ENCODE data around the gene MMEL1.
A peak's percentile ranks its signal among the peaks of the same experiment; 100 is the strongest.
"Not testable (repeated sequence)": the region's sequence is repeated elsewhere in the genome, so short reads cannot be mapped to it uniquely, and the experiment has no call there.

Gene MMEL1

DNA sequence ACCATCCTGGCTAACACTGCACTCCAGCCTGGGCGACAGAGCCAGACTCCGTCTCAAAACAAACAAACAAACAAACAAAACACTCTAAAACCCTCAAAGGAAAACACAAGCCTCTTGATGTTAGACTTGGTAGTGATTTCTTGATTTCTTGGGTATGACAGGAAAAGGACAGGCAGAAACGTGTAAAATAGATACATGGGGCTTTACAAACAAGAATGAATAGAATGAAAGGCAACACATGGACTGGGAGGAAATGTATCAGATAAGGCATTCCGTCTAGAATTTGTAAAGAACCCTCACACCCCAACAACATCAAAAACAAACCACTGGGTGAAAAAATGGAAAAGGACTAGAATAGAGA, 54.1 kb downstream of the MMEL1 start:
- DNase-seq (ENCODE audit: low read depth in 1 of 2, low spot score in 1 of 2), result no peak

DNA sequence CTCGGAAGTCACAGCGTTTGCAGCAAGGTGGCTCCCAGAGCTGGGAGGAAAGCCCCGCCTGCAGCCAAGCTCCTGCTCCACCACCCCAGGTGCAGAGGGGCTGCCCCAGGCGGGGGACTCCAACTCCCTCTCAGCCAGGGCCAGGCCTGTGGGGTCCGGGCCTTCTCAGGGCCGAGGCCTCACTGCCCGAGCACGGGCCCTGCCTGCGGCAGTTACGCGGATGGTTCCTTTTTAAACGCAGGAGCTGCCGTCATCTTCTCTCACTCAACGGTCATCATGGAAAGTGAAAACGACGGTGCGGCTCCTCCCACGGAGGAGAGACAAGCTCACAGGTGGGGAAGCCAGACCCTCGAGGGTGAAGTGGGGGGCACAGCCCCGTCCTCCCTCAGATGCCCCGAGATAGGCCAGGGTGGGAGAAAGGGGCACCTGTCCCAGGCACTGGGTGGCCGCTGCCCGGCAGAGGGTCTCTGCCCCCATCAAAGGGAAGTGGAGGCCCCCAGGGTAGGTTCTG, 55.2 kb downstream of the MMEL1 start:
- DNase-seq (ENCODE audit: low read depth in 1 of 2, low spot score in 1 of 2), result peak in 1 of 2 donors; percentile 32

DNA sequence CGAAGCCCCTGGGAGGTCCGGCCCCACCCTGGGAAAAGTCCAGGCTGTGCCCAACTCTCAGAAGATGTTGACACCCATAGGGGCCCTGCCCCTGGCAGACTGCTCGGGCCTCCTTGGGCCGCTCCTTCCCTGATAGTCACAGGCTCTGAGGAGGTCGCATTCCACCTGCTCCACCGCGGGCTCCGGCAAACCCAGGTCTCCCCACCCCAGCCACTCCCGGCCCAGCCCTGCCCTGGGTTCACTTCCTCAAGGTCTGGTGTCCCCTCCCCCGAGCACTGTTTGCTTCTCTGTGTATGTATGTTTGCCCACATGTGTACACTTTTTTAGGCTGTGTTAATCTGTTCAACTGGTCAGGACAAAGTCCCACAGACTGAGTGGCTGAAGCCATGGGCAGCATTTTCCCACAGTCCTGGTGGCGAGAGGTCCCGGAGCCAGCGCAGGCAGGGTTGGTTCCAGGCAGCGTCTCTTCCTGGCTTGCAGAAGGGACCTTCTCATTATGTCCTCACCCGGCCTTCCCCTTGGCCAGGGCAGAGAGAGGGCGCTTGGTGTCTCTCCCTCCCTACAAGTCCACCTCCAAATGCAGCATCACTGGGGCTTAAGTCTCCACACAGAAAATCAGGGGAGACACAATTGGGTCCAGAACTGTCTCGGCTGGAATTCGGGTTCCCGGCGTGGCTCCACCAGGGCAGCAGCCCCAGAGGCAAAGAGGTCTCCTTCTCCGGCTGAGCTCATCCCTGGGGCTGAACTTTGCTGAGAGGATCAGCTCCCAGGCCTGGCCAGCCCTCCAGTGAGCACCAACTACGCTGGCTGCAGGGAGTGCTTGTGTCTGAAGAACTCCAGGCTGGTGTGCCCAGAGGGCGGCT, 56.8 kb downstream of the MMEL1 start:
- DNase-seq (ENCODE audit: low read depth in 1 of 2, low spot score in 1 of 2), result no peak

DNA sequence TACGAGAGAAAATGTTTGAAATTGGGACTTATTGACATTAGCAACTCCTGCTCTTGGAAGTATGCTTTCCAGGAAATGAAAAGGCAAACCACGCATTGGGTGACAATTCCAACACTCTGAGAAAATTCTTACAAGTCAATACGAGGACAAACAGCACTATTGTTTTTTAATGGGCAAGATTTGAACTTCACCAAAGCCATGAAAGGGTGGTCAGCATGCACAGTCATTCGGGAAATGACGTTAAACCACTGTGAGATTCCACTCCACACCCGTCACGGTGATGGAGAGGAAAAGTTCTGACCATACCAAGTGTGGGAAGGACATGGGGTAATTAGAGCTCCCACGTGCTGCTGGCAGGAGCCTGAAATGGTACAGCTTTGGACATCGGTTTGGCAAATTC, 58.5 kb downstream of the MMEL1 start:
- DNase-seq (ENCODE audit: low read depth in 1 of 2, low spot score in 1 of 2), result no peak

DNA sequence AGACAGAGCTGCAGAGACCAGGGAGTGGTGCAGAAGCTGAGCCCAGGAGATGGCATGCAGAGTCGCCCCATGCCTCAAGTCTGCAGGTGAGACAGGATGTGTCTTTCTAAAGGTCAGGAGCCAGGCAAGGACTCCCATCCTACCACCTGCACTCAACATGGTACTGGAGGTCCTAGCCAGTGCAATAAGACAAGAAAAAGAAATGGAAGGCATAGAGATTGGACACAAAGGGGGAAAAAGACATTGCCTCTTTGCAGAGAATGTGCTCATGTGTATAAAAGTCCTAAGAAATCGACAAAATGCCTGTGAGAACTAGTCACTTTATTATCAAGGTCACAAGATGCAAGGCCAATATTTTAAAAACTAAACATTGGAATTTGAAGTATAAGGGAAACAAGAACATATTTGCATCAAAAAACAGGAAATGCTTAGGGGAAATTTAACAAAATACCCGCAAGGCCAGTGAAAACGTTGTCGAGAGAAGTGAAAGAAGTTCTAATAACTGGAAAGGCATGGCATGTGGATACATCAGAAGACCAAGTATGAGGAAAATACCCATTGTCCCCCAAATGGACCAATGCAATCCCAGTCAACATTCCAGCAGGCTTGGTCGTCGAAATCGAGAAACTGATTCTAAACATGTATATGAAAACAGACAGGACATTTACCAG, 59.4 kb downstream of the MMEL1 start:
- DNase-seq (ENCODE audit: low read depth in 1 of 2, low spot score in 1 of 2), result no peak

DNA sequence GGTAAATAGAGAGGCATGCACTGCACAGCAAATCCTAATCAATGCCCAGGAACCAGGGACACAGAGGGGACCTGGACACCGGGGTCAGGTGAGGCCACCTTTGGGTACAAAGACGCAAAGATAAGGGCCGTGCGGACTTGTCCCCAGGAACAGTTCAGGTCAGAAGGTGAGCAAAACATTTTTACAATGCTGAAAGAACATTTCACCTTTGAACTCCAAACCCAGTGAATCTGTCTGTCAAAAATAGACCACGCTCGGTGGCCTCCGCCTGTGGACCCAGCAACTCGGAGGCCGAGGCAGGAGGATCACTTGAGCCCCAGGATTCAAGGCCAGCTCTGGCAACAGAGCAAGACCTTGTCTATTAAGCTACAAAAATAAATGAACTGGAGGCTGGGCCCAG, 61.5 kb downstream of the MMEL1 start:
- no peak for DNase-seq (ENCODE audit: low read depth in 1 of 2, low spot score in 1 of 2)

DNA sequence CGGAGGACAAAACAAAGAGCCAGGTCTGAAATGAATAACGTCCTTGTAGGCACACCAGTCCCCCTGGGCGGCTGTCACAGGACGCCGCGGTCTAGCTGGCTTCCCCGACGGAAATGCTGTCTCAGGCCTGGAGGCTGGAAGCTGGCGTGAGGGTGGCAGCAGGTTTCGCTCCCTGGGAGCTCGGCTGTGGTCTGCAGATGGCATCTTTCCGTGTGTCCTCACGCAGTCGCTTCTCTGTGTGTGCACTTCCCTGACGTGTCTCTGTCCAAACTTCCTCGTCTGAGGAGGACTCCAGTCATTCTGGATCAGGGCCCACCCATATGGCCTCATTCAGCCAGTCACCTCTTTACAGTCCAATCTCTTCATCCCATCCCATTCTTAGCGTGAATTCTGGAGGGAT, 62.5 kb downstream of the MMEL1 start:
- DNase-seq (ENCODE audit: low read depth in 1 of 2, low spot score in 1 of 2), result no peak

DNA sequence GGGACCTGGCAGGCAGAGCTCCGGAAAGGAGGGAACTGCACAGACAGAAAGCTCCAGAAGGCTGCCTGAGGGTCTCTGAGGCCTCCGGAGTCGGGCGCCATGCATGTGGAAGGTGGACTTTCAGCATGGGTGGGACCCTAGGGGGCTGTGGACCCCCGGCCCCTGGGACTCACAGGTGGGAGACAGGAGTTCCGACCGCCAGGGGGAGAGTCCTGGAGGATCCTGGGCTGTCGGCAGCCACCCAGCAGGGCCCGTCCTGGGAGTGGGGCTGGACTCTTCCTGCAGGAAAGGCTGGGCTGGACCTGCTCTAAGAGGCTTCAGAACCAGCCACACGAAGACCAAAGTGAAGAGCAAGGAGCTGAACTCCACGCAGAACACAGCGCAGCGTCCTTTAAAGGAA, 63.1 kb downstream of the MMEL1 start:
- DNase-seq (ENCODE audit: low read depth in 1 of 2, low spot score in 1 of 2), result not testable (repeated sequence)

DNA sequence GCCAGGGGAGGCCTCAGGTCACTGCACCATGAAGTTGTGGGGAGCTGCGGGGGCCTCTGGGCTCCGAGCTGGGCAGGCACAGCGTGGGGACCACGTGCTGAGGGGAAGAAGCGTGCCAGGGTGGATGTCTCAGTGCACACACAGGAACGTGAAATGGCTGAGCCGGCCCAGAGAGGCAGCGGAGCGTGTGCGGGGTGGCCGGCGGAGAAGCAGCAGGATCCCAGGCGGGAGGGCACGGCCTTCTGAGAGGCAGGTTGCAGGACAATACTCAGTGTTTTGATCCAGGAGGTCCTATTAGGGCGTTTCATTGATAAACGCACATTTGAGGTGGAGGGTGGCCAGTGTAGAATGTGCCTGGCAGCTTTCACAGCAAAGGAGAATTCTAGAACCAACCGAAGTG, 63.8 kb downstream of the MMEL1 start:
- DNase-seq (ENCODE audit: low read depth in 1 of 2, low spot score in 1 of 2), result no peak

DNA sequence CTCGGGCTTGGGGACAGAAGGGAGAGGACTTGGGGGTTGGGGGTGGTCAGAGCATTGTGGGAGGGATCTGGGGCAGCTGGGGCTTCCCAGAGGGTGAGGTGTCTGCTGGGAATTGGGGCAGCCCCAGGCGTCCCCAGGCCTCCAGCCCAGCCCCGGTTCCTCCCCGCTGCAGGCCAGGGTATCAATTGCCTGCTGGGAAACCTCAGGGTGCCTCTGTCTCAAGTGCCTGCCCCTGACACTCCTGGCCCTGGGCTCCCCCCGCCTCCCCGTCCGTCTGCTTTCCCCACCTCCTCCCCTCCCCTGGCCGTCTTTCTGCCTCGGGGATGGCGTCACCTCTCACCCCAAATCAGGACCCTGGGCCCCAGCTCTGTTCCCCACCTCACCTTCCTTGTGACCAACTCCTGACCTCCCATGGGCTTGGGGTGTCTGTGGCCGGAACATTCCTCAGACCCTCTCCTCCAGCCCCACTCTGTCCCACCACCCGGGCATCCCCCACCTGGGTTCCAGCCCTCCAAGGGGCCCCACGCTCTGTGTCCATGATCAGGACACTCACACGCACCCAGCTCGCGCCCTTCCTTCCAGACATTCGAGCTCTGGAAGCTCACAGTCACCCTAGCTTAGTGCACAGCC, 64.5 kb downstream of the MMEL1 start:
- not testable (repeated sequence) for DNase-seq (ENCODE audit: low read depth in 1 of 2, low spot score in 1 of 2)

DNA sequence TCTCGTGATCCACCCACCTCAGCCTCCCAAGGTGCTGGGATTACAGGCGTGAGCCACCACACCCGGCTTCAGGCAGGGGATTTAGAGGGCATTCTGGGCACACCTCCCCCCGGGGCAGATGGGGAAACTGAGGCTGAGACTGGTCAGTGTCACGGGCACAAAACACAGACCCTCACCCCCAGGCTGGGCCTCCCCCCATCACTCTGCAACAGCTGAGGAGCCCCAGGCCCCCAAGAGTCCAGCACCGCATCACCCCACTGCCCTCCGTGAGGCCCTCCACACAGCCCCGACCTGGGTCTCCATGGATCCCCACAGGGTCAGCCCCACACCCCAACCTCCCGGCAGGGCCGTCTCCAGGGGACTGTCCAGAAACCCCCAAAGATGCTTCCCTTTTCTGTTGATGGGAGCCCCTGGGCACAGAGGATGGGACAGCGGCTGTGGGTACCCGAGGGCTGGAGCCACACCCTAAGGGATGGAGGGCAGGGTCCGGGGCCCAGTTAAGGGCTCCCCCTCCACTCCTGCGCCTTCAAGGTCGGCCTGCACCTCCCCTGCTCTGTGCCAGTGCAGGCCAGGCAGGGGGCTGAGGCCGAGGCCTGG, 65.6 kb downstream of the MMEL1 start:
- no peak for DNase-seq (ENCODE audit: low read depth in 1 of 2, low spot score in 1 of 2)

DNA sequence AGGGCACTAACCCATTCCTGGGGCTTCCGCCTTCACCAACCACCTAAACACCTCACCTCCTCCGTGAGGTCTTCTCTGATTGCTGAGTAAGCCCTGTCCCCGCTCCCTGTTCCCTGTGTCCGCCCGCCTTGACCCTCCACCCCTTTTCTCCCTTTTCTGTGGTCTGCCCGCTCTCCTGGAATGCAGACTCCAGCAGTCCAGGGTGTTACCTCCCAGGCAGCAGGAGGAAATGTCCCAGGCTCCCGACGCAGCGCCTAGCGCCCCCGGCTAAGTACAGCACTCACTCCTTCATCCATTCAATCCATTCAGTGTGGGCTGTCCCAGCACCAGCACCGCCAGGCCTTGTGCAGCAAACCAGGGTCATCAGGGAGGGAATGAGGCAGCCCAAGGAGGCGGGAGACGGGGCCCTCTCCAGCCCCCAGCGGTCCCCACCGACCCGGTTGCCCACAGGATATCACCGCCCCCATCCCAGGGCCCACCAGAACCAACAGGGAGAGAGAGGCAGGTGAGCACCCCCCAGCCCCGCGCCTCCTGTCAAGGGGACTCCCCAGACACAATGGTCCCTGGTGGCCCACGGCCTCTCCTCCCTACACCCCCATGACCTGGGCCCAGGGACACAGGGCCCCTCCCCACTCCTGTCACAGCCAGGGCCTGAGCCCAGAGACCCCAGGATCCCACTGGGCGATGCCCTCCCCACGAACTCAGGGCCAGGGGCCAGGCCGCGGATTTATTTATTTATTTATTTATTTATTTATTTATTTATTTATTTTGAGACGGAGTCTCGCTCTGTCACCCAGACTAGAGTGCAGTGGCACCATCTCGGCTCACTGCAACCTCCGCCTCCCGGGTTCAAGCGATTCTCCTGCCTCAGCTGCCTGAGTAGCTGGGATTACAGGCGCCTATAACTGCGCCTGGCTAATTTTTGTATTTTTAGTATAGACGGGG, 66.4 kb downstream of the MMEL1 start:
- no peak for DNase-seq (ENCODE audit: low read depth in 1 of 2, low spot score in 1 of 2)

DNA sequence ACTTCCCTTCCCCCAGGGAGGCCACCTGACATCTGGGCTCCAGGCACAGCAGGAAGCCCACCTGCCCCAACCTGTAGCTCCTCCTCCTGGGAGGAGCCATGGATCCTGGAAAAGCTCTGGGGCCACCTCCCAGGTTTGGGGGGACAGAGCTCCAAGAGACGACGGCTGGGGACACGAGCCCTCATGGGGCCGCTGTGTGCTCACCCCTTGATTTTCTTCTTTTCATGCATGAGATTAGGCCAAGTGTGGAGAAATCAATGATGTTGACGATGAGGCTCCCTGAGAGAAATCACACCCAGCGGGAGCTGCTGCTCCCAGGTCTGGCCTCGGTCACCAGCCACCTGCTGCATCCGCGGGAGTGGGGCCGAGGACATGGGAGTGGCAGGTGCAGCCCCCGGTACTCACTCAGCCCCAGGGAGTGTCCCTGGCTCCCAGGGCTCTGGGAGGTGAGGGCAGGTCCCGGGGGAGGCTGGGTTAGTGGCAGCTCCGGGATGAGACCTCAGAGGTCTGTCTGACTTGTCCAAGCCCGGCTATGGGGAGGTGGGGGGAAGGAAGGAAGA, 67.9 kb downstream of the MMEL1 start:
- no peak for DNase-seq (ENCODE audit: low read depth in 1 of 2, low spot score in 1 of 2)

DNA sequence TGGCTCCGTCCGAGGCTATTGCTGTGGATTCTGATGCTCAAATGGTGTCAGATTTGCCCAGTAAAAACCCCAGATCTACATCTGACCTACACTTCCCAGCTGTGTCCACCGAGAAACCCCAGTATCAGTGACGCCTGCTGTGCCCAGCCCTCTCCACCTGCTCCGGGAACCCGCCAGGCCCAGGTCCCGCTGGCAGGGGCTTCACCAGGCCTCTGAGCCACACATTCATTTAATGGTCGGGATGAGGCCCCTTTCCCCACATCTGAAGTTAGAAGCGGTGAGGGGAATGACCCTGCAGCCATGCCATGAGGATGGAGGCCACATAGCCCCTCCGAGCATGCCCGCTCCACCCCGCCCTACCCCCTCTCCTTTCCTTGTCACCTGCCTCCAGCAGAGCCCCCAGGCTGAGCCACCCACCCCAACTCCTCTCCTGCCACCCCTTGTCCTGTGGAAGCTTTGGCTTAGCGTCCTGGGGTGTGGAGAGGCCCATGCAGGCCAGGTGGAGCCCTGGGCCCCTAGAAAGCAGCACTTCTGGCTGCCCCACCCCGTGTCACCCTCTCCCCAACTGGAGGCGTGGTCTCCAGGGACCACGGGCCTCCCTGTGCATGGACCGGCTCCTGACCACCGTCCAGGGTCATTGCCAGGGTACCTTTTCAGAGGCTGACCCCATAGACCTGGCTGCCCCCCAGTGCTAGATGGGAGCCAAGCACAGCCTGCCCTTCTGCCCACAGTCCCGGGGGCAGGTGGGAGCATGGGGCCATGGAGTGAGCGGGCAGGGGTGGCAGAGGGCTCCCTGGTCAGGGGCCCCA, 68.6 kb downstream of the MMEL1 start:
- DNase-seq (ENCODE audit: low read depth in 1 of 2, low spot score in 1 of 2), result no peak

DNA sequence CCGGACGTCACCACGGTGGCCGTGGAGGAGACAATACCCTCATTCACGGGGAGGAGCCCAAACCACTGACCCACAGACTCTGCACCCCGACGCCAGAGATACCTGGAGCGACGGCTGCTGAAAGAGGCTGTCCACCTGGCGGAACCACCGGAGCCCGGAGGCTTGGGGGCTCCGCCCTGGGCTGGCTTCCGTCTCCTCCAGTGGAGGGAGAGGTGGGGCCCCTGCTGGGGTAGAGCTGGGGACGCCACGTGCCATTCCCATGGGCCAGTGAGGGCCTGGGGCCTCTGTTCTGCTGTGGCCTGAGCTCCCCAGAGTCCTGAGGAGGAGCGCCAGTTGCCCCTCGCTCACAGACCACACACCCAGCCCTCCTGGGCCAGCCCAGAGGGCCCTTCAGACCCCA, 69.6 kb downstream of the MMEL1 start:
- DNase-seq (ENCODE audit: low read depth in 1 of 2, low spot score in 1 of 2), result no peak

DNA sequence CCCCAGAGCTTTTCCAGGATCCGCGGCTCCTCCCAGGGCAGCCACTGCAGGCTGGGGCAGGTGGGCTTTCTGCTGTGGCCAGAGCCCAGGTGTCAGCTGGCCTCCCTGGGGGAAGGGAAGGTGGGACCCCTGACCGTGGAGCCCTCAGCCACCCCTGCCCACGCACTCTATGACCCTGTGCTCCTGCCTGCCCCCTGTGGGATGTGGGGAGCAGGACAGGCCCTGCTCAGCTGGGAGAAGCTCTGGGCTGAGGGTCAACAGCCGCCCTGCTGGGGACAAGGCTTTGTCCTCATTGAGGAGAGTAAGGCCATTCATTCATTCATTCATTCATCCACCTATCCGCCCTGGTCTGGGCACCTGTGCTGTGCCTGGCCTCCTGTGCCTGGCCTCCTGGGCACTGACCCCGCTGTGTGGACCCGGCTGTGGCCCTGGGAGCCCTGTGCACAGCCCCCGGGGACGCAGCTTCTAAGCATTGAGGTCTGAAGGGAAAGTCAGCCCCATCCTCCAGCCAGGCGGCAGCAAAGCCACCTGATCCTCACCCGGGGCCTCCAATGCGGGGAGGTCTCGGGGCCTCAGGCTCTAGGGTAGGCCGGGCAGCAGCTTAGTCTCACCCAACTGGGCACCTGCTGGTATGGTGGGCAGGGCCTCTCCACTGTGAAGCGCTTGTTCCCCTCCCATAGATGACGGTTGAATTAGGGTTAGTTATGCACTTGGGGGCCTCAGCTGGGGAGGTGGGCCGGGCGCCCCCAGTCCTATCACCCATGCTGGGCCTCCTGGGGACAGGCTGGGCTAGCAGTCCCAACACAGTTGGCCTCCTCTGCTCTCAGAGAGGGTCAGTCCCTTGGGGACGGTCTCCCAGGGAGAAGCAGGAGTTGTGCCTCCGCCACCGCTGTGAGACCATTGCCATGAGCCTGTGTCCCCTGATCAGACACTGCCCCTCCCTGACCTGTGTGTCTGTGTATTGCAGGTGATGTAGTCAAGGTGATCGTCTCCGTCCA, 70.6 kb downstream of the MMEL1 start:
- no peak for DNase-seq (ENCODE audit: low read depth in 1 of 2, low spot score in 1 of 2)

DNA sequence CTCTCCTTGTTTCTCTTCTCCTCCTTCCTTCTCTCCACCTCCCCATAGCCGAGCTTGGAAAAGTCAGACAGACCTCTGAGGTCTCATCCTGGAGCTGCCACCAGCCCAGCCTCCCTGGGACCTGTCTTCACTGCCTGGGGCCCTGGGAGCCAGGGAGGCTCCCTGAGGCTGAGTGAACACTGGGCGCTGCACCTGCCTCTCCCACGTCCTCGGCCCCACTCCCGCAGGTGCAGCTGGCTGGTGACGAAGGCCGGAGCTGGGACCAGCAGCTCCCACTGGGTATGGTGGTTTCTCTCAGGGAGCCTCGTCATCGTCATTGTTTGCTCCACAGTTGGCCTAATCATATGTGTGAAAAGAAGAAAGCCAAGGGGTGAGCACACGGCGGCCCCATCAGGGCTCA, 71.4 kb downstream of the MMEL1 start:
- DNase-seq (ENCODE audit: low read depth in 1 of 2, low spot score in 1 of 2), result no peak

Measured in activated CD4-positive, alpha-beta T cell treated with anti-CD3 and anti-CD28 coated beads, Interleukin-2, amount 50 U/mL, for 24 hours (primary cell).